Fibroblast of lung (primary cell): ENCODE measurements around the gene L2HGDH.

Experiments
- EZH2 ChIP-seq: IDR thresholded peaks from 2 replicates; pipeline ENCODE4 v1.5.1; 2012; ENCODE audit warnings: low read length, control low read depth, mild to moderate bottlenecking; ENCODE audit errors: missing control alignments
- TF ChIP-seq, protein P1 (sequence below), 2 donors: IDR thresholded peaks in 1 of 2; conservative IDR thresholded peaks in 1 of 2; 1 replicate in 1 of 2; 2 replicates in 1 of 2; pipeline ENCODE4 v1.5.1; 2011 to 2012; ENCODE audit warnings: low read length in 2 of 2, control low read depth in 1 of 2, inconsistent platforms in 1 of 2, low read depth in 1 of 2, mild to moderate bottlenecking in 1 of 2

DNA sequence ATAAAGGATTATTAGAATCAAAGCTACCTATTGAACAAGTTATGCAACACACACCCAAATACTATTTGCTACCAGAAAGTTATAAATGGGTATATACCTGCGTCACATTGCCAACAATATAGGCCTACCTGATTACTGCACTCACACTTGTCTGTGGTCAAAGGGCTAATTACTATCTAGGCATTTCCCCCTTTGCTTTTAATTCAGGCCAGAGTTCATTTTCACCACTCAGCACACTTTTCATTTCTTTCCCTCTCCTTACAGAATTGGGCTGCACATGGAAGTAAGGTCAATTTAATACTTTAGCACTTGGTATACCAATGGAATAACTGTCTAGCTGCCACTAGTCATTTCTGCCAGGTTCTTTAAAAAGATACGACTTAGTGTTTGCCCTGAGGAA lies 82.3 kb downstream of the L2HGDH start:
- TF ChIP-seq, protein P1, sequence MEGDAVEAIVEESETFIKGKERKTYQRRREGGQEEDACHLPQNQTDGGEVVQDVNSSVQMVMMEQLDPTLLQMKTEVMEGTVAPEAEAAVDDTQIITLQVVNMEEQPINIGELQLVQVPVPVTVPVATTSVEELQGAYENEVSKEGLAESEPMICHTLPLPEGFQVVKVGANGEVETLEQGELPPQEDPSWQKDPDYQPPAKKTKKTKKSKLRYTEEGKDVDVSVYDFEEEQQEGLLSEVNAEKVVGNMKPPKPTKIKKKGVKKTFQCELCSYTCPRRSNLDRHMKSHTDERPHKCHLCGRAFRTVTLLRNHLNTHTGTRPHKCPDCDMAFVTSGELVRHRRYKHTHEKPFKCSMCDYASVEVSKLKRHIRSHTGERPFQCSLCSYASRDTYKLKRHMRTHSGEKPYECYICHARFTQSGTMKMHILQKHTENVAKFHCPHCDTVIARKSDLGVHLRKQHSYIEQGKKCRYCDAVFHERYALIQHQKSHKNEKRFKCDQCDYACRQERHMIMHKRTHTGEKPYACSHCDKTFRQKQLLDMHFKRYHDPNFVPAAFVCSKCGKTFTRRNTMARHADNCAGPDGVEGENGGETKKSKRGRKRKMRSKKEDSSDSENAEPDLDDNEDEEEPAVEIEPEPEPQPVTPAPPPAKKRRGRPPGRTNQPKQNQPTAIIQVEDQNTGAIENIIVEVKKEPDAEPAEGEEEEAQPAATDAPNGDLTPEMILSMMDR (conservative IDR thresholded peaks at IDR 0.05 in 1 of 2, IDR thresholded peaks at IDR 0.05 in 1 of 2; ENCODE audit: low read depth in 1 of 2, low read length in 2 of 2): no peak
- no peak for TF ChIP-seq EZH2
